ENCODE data around the gene PHLDA2.

PHLDA2 gene

GRCh38 chr11:2899080-2899783, 30.0 kb downstream of the PHLDA2 start:
- ChIA-PET POLR2A (interaction anchor here (1.0 to 1.2 kb wide), 2 partner anchors 21 to 30 kb away, joined by 3 to 6 read pairs; partner anchors contain the start of gene PHLDA2), CTCF (interaction anchor here (0.6 to 1.3 kb wide), 2 partner anchors 366 to 443 kb away, joined by 3 to 5 read pairs; no protein-coding TSS in a partner anchor)
- H3K27ac ChIP-seq (ENCODE audit: extremely low read depth, low read depth, low read length): no peak overlapping the region

GRCh38 chr11:2898366-2899079, 30.7 kb downstream of the PHLDA2 start:
- H3K27ac ChIP-seq (ENCODE audit: extremely low read depth, low read depth, low read length): no peak overlapping the region

More at GRCh38 chr11:2899080-2899783, 30.0 kb downstream of the PHLDA2 start:
- Histone ChIP-seq H3K36me3 (ENCODE audit: control insufficient read depth in 2 of 2, insufficient read depth in 1 of 2, low read length in 2 of 2) (no peaks in the 10 kb centered on the region), H3K4me1 (ENCODE audit: control insufficient read depth, insufficient read depth, low read length) (no peaks in the 10 kb centered on the region), H3K4me3 (ENCODE audit: low read depth, low read length) (no peak overlapping the region), H3K9me3 (ENCODE audit: control insufficient read depth, insufficient read depth, low read depth, low read length) (no peaks in the 10 kb centered on the region)
- TF ChIP-seq ZBTB48 (tag by site-specific recombination; IDR thresholded peaks at IDR 0.05): peak; percentile 85
- TF ChIP-seq ZNF571 (tag by site-specific recombination; IDR thresholded peaks at IDR 0.05): no peak

GRCh38 chr11:2897048-2897447, 32.2 kb downstream of the PHLDA2 start:
- POLR2A ChIA-PET: interaction anchor here (0.6 kb wide), 1 partner anchor 32 kb away, joined by 3 read pairs; the partner anchor contains the start of gene PHLDA2
- no peak for TF ChIP-seq ZNF214 (tag by site-specific recombination; IDR thresholded peaks at IDR 0.05; ENCODE audit: borderline replicate concordance)
- no peak for TF ChIP-seq ZNF140 (tag by site-specific recombination; IDR thresholded peaks at IDR 0.05)
- TF ChIP-seq ZNF2 (tag by site-specific recombination; IDR thresholded peaks at IDR 0.05): no peak
- no peak for TF ChIP-seq ZNF521 (tag by site-specific recombination; IDR thresholded peaks at IDR 0.05)
- no peak for TF ChIP-seq ZNF621 (tag by site-specific recombination; IDR thresholded peaks at IDR 0.05)
- no peak for TF ChIP-seq ZIC2 (tag by site-specific recombination; IDR thresholded peaks at IDR 0.05)
- TF ChIP-seq HOXC10 (CRISPR knock-in tag; IDR thresholded peaks at IDR 0.05): no peak
- no peak for TF ChIP-seq ZNF138 (tag by site-specific recombination; IDR thresholded peaks at IDR 0.05; ENCODE audit: borderline replicate concordance)
- TF ChIP-seq KLF8 (tag by site-specific recombination; IDR thresholded peaks at IDR 0.05): no peak
- TF ChIP-seq ZNF843 (tag by site-specific recombination; IDR thresholded peaks at IDR 0.05): no peak
- Histone ChIP-seq H3K36me3 (ENCODE audit: control insufficient read depth in 2 of 2, insufficient read depth in 1 of 2, low read length in 2 of 2) (no peaks in the 10 kb centered on the region), H3K4me1 (ENCODE audit: control insufficient read depth, insufficient read depth, low read length) (no peaks in the 10 kb centered on the region), H3K27ac (ENCODE audit: extremely low read depth, low read depth, low read length) (no peak overlapping the region), H3K4me3 (ENCODE audit: low read depth, low read length) (no peak overlapping the region), H3K9me3 (ENCODE audit: control insufficient read depth, insufficient read depth, low read depth, low read length) (no peaks in the 10 kb centered on the region)
- CTCF ChIA-PET: interaction anchor here (16.8 kb wide), 1 partner anchor 364 kb away, joined by 456 read pairs; no protein-coding TSS in a partner anchor

More at GRCh38 chr11:2898366-2899079, 30.7 kb downstream of the PHLDA2 start:
- no peaks in the 10 kb centered on the region for H3K36me3 ChIP-seq (ENCODE audit: control insufficient read depth in 2 of 2, insufficient read depth in 1 of 2, low read length in 2 of 2)
- H3K9me3 ChIP-seq (ENCODE audit: control insufficient read depth, insufficient read depth, low read depth, low read length): no peaks in the 10 kb centered on the region
- ChIA-PET CTCF (interaction anchor here (0.6 to 1.3 kb wide), 3 partner anchors 11 to 444 kb away, joined by 3 to 5 read pairs (median 5); no protein-coding TSS in a partner anchor), POLR2A (interaction anchor here (1.0 to 1.2 kb wide), 2 partner anchors 22 to 31 kb away, joined by 3 to 6 read pairs; partner anchors contain the start of gene PHLDA2)
- TF ChIP-seq ZEB2 (tag by site-specific recombination; IDR thresholded peaks at IDR 0.05) (peak; percentile 37; the same call in 1 of the 2 replicates), ZNF529 (tag by site-specific recombination; IDR thresholded peaks at IDR 0.05; ENCODE audit: insufficient replicate concordance) (no peak), SALL2 (tag by site-specific recombination; IDR thresholded peaks at IDR 0.05; ENCODE audit: borderline replicate concordance) (no peak), GLIS2 (tag by site-specific recombination; IDR thresholded peaks at IDR 0.05) (peak; percentile 41; the same call in 1 of the 2 replicates), ZNF354C (tag by site-specific recombination; IDR thresholded peaks at IDR 0.05; ENCODE audit: borderline replicate concordance, low read depth) (no peak), ZNF366 (tag by site-specific recombination; conservative IDR thresholded peaks at IDR 0.05) (no peak), ZNF629 (tag by site-specific recombination; IDR thresholded peaks at IDR 0.05) (peak; percentile 61), ZNF521 (tag by site-specific recombination; IDR thresholded peaks at IDR 0.05) (no peak), ZNF48 (tag by site-specific recombination; IDR thresholded peaks at IDR 0.05) (no peak), GFI1B (tag by site-specific recombination; IDR thresholded peaks at IDR 0.05) (no peak), MEIS1 (CRISPR knock-in tag; IDR thresholded peaks at IDR 0.05; ENCODE audit: borderline replicate concordance) (no peak), GLI2 (tag by site-specific recombination; IDR thresholded peaks at IDR 0.05; ENCODE audit: borderline replicate concordance, low read depth) (no peak), ZNF776 (tag by site-specific recombination; IDR thresholded peaks at IDR 0.05; ENCODE audit: borderline replicate concordance) (no peak), ZIC2 (tag by site-specific recombination; IDR thresholded peaks at IDR 0.05) (peak; percentile 63), GLIS1 (tag by site-specific recombination; IDR thresholded peaks at IDR 0.05) (peak; percentile 86), ZSCAN4 (tag by site-specific recombination; IDR thresholded peaks at IDR 0.05) (0 out of 2 replicates have a peak, but pooled peaks have one; percentile 29), ZNF530 (tag by site-specific recombination; IDR thresholded peaks at IDR 0.05; ENCODE audit: low read depth) (no peak), ZSCAN16 (tag by site-specific recombination; IDR thresholded peaks at IDR 0.05) (no peak), ZNF514 (tag by site-specific recombination; IDR thresholded peaks at IDR 0.05) (no peak), ZNF701 (tag by site-specific recombination; IDR thresholded peaks at IDR 0.05) (no peak)
- H3K4me1 ChIP-seq (ENCODE audit: control insufficient read depth, insufficient read depth, low read length): no peaks in the 10 kb centered on the region
- H3K4me3 ChIP-seq (ENCODE audit: low read depth, low read length): no peak overlapping the region
